Stimulated activated naive B cell treated with anti-CD40 and anti-IgM and Interleukin-4, amounts not matched to agents 10 μg/mL and 1 μg/mL and 100 μg/mL, for 72 hours (primary cell): Measurements from ENCODE around the gene ATIC.
A peak's percentile ranks its signal among the peaks of the same experiment; 100 is the strongest.

ENCODE experiments used
- ATAC-seq, 2 donors: fragments of 150-1000 bp; cut with Tn5 transposase; replicated peaks; 2 replicates each; pipeline ENCODE4 v1.10.0; 2021; ENCODE audit warnings: moderate library complexity in 1 of 2
- DNase-seq: peaks from one replicate; pipeline ENCODE4 v3.0.0; 2021
- H3K27ac Mint-ChIP-seq: one replicate; pipeline ENCODE4 v1.8.0; 2022; ENCODE audit warnings: mild to moderate bottlenecking, mixed read lengths
- H3K27me3 Mint-ChIP-seq, 2 donors: one replicate each; pipeline ENCODE4 v1.8.0; 2022; ENCODE audit warnings: mixed read lengths in 2 of 2
- H3K36me3 Mint-ChIP-seq, 2 donors: one replicate each; pipeline ENCODE4 v1.8.0; 2022; ENCODE audit warnings: mixed read lengths in 2 of 2, mild to moderate bottlenecking in 1 of 2
- H3K4me1 Mint-ChIP-seq, 2 donors: one replicate each; pipeline ENCODE4 v1.8.0; 2022; ENCODE audit warnings: mixed read lengths in 2 of 2, mild to moderate bottlenecking in 1 of 2
- H3K4me3 Mint-ChIP-seq, 2 donors: one replicate each; pipeline ENCODE4 v1.8.0; 2022; ENCODE audit warnings: mild to moderate bottlenecking in 2 of 2, mixed read lengths in 2 of 2, moderate library complexity in 1 of 2
- H3K9me3 Mint-ChIP-seq, 2 donors: one replicate each; pipeline ENCODE4 v1.8.0; 2022; ENCODE audit warnings: mixed read lengths in 2 of 2, mild to moderate bottlenecking in 1 of 2

The ATIC gene

GRCh38 chr2:215360596-215360995 lies 48.7 kb downstream of the ATIC start:
- no peak for ATAC-seq
- no peaks in the 10 kb centered on the region for H3K27me3 Mint-ChIP-seq
- no peak for DNase-seq
- no peak overlapping the region for H3K27ac Mint-ChIP-seq
- peaks cover 38 to 48% of the 10 kb centered on the region in 2 donors for H3K36me3 Mint-ChIP-seq
- H3K4me1 Mint-ChIP-seq, result peaks cover 12 to 24% of the 10 kb centered on the region in 2 donors
- H3K9me3 Mint-ChIP-seq, result no peaks in the 10 kb centered on the region
- no peak overlapping the region for H3K4me3 Mint-ChIP-seq

- ATAC-seq (no peak), DNase-seq (no peak)
- peaks cover 12 to 24% of the 10 kb centered on the region in 2 donors for H3K4me1 Mint-ChIP-seq
- no peak overlapping the region for H3K27ac Mint-ChIP-seq
- H3K36me3 Mint-ChIP-seq, result peaks cover 37 to 43% of the 10 kb centered on the region in 2 donors
- H3K27me3 Mint-ChIP-seq, result no peaks in the 10 kb centered on the region
- no peaks in the 10 kb centered on the region for H3K9me3 Mint-ChIP-seq
- H3K4me3 Mint-ChIP-seq, result no peak overlapping the region
These were observed 49.5 kb downstream of the ATIC start for GRCh38 chr2:215361211-215361875.

GRCh38 chr2:215361876-215362561 lies 50.2 kb downstream of the ATIC start:
- no peak overlapping the region for H3K27ac Mint-ChIP-seq
- peaks cover 12 to 24% of the 10 kb centered on the region in 2 donors for H3K4me1 Mint-ChIP-seq
- H3K36me3 Mint-ChIP-seq, result peaks cover 30 to 37% of the 10 kb centered on the region in 2 donors
- no peaks in the 10 kb centered on the region for H3K27me3 Mint-ChIP-seq
- DNase-seq (no peak), ATAC-seq (no peak)
- H3K9me3 Mint-ChIP-seq, result no peaks in the 10 kb centered on the region
- no peak overlapping the region for H3K4me3 Mint-ChIP-seq

DNA sequence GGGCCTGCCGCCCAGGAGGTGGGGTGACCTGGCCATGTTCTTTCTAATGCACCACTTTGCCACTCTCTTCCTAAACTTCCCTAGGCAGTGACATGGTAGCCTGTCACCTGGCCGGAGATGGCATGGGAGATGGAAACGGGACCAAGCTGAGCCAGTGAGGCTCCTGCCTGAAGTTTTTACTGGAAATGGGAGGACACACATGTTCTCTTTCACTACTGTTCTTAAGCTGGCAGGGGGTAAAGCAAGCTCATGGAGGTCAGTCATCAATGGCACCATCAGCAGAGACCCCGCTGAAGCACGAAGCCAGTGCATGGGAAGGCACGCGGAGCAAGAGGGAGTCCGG lies 50.7 kb downstream of the ATIC start:
- DNase-seq, result no peak
- Mint-ChIP-seq H3K36me3 (peaks cover 30 to 37% of the 10 kb centered on the region in 2 donors), H3K4me1 (peaks cover 12 to 24% of the 10 kb centered on the region in 2 donors), H3K4me3 (no peak overlapping the region), H3K27ac (no peak overlapping the region), H3K9me3 (no peaks in the 10 kb centered on the region), H3K27me3 (no peaks in the 10 kb centered on the region)
- ATAC-seq, result no peak

- H3K4me1 Mint-ChIP-seq, result peaks cover 12 to 24% of the 10 kb centered on the region in 2 donors
- H3K4me3 Mint-ChIP-seq, result no peak overlapping the region
- H3K36me3 Mint-ChIP-seq, result peaks cover 31 to 41% of the 10 kb centered on the region in 2 donors
- ATAC-seq (peak; percentile 61 to 67), DNase-seq (no peak)
- H3K27ac Mint-ChIP-seq, result peak overlapping the region; percentile 25
- H3K9me3 Mint-ChIP-seq, result no peaks in the 10 kb centered on the region
- no peaks in the 10 kb centered on the region for H3K27me3 Mint-ChIP-seq
These were observed 51.2 kb downstream of the ATIC start for GRCh38 chr2:215363039-215363438.

DNA sequence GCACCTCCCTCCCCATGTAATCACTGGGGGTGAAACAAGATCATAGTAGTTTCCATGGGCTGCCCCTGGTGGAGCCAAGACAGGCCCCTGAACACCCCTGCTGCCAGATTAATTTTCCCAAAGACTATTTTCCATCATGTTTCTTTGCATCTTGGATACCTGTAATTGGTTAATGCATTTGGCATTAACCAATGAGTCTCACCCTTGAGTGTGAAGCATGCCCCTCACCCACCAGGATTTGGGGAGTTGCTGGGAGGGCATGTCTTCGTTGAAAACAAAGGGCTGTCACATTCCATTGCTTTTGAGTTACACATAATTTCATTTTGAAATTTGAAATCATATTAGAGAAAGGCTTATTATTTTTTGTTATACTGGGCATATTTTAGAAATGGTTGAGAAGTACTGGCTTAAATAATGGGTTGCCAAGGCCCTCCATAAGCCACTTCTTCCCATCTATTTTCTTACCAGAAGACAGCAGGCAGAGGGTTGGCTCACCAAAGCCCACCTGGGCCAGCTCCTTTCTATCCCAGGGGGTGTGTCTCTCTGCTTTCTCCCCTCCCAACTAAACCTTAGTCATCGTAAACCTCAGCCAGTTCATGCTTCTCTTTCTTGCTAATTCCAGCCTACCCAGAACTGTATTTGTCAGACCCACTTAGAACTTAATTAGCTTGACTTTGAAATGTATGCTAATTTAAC lies 51.8 kb downstream of the ATIC start:
- peaks cover 33 to 41% of the 10 kb centered on the region in 2 donors for H3K36me3 Mint-ChIP-seq
- no peaks in the 10 kb centered on the region for H3K27me3 Mint-ChIP-seq
- ATAC-seq (peak; percentile 38 to 47), DNase-seq (no peak)
- H3K4me3 Mint-ChIP-seq, result no peak overlapping the region
- H3K4me1 Mint-ChIP-seq, result peaks cover 12 to 24% of the 10 kb centered on the region in 2 donors
- H3K9me3 Mint-ChIP-seq, result no peaks in the 10 kb centered on the region
- peak overlapping the region; percentile 25 for H3K27ac Mint-ChIP-seq

GRCh38 chr2:215364157-215365155 lies 52.6 kb downstream of the ATIC start:
- no peak overlapping the region for H3K4me3 Mint-ChIP-seq
- H3K9me3 Mint-ChIP-seq, result no peaks in the 10 kb centered on the region
- DNase-seq (no peak), ATAC-seq (peak in 1 of 2 donors; percentile 46)
- peaks cover 33 to 41% of the 10 kb centered on the region in 2 donors for H3K36me3 Mint-ChIP-seq
- no peak overlapping the region for H3K27ac Mint-ChIP-seq
- no peaks in the 10 kb centered on the region for H3K27me3 Mint-ChIP-seq
- peaks cover 12 to 24% of the 10 kb centered on the region in 2 donors for H3K4me1 Mint-ChIP-seq

DNA sequence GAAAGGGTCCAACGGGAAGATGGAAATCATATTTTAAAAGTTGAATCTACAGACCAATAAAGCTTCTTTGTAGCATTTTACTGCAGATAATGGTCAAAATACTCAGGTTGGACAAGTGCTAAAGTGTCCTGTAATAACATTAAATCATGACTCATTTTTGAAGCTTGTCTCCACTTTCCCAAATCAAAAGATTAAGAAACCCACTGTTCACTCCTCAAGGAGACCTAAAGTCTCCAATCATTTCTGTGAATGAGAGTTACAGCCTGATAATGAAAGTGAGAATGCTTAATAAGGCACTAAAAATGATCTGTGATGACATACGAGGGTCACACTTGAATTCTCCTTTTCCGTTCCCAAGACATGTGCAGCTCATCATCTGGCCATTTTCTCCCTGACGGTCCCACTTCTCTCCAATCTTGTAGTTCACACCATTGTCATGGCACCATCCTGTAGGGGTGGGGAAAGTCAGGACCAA lies 53.4 kb downstream of the ATIC start:
- Mint-ChIP-seq H3K27ac (no peak overlapping the region), H3K4me1 (peaks cover 12 to 24% of the 10 kb centered on the region in 2 donors), H3K9me3 (peaks cover 0 to under 1% of the 10 kb centered on the region in 2 donors), H3K27me3 (no peaks in the 10 kb centered on the region), H3K4me3 (no peak overlapping the region), H3K36me3 (peaks cover 35 to 41% of the 10 kb centered on the region in 2 donors)
- no peak for DNase-seq
- peak in 1 of 2 donors; percentile 25 for ATAC-seq

DNA sequence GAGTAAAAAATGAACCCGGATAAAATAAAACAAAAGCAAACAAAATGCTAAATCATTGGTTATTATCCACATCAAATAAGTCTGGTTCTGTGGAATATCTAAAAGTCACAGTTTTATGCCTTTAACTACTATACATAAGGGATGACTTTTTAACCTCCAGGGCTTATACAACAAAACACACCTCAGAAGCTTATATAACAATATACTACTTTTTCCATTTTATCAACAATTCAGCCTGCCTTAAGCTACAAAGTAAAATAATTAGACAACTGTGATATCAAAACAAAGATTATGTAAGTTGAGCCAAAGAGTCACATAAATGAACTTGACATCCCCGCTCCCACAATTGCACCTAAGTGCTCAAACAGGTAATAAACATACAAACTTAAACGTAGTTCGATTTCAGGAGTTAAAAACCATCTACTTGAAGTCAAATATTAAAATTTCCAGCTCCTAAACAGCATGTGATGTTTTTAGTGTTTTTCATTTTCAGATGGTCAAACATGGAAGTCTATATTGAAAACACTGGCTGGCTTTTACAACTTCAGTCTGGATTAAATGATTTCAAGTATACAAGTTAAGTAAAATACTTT lies 54.7 kb downstream of the ATIC start:
- peaks cover 0 to 2% of the 10 kb centered on the region in 2 donors for H3K9me3 Mint-ChIP-seq
- no peak overlapping the region for H3K27ac Mint-ChIP-seq
- H3K27me3 Mint-ChIP-seq, result no peaks in the 10 kb centered on the region
- no peak for ATAC-seq
- H3K4me3 Mint-ChIP-seq, result no peak overlapping the region
- peaks cover 12 to 24% of the 10 kb centered on the region in 2 donors for H3K4me1 Mint-ChIP-seq
- H3K36me3 Mint-ChIP-seq, result peaks cover 32 to 37% of the 10 kb centered on the region in 2 donors
- DNase-seq, result no peak

DNA sequence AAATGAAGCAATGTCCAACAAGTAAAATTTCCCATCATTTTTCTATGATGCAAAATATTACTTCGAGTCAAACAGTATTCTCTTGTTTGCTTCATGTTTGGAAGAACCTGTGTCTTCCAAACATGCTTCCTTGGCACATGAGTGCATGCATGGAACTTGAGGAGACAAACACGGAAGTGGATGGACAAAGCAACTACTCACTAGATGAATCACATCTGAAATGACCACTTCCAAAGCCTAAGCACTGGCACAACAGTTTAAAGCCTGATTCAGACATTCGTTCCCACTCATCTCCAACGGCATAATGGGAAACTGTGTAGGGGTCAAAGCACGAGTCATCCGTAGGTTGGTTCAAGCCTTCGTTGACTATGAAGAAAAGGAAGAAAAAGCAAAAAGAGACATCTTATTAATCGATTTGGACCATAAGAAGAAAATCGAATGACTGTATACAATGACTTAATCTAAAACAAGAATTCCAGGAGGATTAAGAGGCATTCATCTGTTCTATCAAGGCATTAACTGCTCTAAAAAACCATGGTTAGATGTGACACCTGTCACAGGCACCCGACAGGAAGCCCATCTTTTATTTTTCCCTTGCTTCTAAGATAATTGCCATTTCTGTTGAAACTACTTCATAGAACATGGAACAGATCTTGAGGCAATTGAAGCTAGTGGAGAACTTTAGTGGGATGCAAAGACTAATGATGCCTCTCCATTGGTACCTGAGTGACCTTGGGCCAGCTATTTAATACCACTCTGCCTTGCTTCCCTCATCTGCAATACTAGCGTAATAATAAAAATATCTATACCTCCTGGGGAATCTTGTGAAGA lies 56.0 kb downstream of the ATIC start:
- Mint-ChIP-seq H3K4me1 (peaks cover 12 to 13% of the 10 kb centered on the region in 2 donors), H3K27me3 (no peaks in the 10 kb centered on the region), H3K9me3 (peaks cover 0 to 2% of the 10 kb centered on the region in 2 donors), H3K4me3 (no peak overlapping the region), H3K27ac (no peak overlapping the region), H3K36me3 (peaks cover 25 to 30% of the 10 kb centered on the region in 2 donors)
- ATAC-seq (no peak), DNase-seq (no peak)

DNA sequence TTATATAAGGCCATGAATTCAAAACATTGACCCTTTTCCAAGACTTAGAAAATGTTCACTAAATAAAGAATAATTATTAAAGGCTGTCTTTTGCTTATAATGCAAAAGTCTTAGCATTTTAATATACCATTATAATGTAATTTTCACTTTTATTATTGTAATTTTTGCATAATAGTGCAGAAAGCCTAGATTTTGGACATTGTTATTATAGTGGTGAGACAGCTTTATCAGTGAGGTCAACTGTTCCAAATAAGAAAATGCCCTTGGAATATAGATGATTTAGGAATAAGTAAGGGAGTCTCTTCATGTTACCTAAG lies 56.6 kb downstream of the ATIC start:
- Mint-ChIP-seq H3K27ac (no peak overlapping the region), H3K4me1 (peaks cover 8% of the 10 kb centered on the region in 2 donors), H3K27me3 (no peaks in the 10 kb centered on the region), H3K9me3 (peaks cover 0 to 2% of the 10 kb centered on the region in 2 donors), H3K36me3 (peaks cover 24 to 28% of the 10 kb centered on the region in 2 donors), H3K4me3 (no peak overlapping the region)
- DNase-seq, result no peak
- ATAC-seq, result no peak

DNA sequence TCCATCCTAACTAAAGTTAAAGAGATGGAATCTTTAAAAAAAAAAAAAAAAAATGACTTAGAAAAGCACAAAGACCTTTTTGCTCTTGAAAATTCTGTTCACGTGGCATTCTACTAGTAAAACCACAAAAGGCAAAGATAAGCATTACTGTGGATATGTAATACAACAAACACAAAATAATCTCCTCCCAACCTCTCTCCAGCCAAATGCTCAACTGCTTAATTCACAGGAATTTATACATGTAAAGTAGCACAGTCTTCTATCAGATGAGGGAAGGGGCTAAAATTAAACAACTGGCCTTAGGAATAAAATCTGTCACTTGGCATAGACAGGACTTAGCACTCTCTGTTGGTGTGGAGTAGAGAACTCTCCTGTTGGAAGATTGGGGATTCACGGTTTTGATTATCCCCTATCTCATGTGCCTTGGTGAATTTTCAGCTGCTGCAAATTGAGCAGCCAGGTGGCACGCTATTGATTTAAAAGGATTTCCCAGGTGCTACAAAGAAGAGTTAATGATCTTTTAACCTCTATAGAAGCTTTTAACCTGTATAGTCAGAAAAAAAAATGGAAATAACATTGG lies 57.4 kb downstream of the ATIC start:
- DNase-seq (no peak), ATAC-seq (no peak)
- H3K36me3 Mint-ChIP-seq, result peaks cover 26% of the 10 kb centered on the region in 2 donors
- no peak overlapping the region for H3K27ac Mint-ChIP-seq
- H3K4me1 Mint-ChIP-seq, result peaks cover 0 to 7% of the 10 kb centered on the region in 2 donors
- H3K27me3 Mint-ChIP-seq, result no peaks in the 10 kb centered on the region
- no peak overlapping the region for H3K4me3 Mint-ChIP-seq
- peaks cover 0 to 4% of the 10 kb centered on the region in 2 donors for H3K9me3 Mint-ChIP-seq
